Activated CD4-positive, alpha-beta T cell treated with anti-CD3 and anti-CD28 coated beads, Interleukin-2, amount 10 ng/mL, durations not matched to agents 7 days and 5 days (primary cell): ENCODE data around the gene MICU1. TPM values are rescaled to one million over a fixed set of nuclear protein-coding genes. Genes with fewer than 3 reads are reported as not detected.
"Not testable (repeated sequence)": the region's sequence is repeated elsewhere in the genome, so short reads cannot be mapped to it uniquely, and the experiment has no call there.

ENCODE experiments used
- CTCF ChIA-PET: fragments of 350-600 bp; sonication (Branson Sonifier 250); formaldehyde crosslinking; loops from one replicate; lab custom pipeline; 2021; ENCODE audit warnings: antibody characterized with exemption; lab: Charles Lee
- POLR2A ChIA-PET: fragments of 350-600 bp; sonication (Branson Sonifier 250); formaldehyde crosslinking; loops from one replicate; lab custom pipeline; 2021; ENCODE audit warnings: antibody characterized with exemption; lab: Charles Lee
- DNase-seq: peaks from one replicate; pipeline ENCODE4 v3.0.0-alpha.2; 2020
- H3K27ac Mint-ChIP-seq: one replicate; pipeline ENCODE4 v1.8.0; 2021; ENCODE audit warnings: mild to moderate bottlenecking, moderate library complexity, mixed read lengths
- H3K27me3 Mint-ChIP-seq: one replicate; pipeline ENCODE4 v1.8.0; 2021; ENCODE audit warnings: mixed read lengths
- H3K36me3 Mint-ChIP-seq: one replicate; pipeline ENCODE4 v1.8.0; 2021; ENCODE audit warnings: low read depth, mixed read lengths
- H3K4me1 Mint-ChIP-seq: one replicate; pipeline ENCODE4 v1.8.0; 2021; ENCODE audit warnings: mixed read lengths
- H3K4me3 Mint-ChIP-seq: one replicate; pipeline ENCODE4 v1.8.0; 2021; ENCODE audit warnings: mild to moderate bottlenecking, moderate library complexity, mixed read lengths
- H3K9me3 Mint-ChIP-seq: one replicate; pipeline ENCODE4 v1.8.0; 2021; ENCODE audit warnings: mixed read lengths
- total RNA-seq, 2 experiments: library from RNA; stranded (reverse); gene quantifications; one replicate each; pipeline ENCODE4 v1.2.3, GENCODE V29; 2021

The MICU1 gene
- 10 to 100 TPM; 27.3 to 28.7 TPM for total RNA-seq

DNA sequence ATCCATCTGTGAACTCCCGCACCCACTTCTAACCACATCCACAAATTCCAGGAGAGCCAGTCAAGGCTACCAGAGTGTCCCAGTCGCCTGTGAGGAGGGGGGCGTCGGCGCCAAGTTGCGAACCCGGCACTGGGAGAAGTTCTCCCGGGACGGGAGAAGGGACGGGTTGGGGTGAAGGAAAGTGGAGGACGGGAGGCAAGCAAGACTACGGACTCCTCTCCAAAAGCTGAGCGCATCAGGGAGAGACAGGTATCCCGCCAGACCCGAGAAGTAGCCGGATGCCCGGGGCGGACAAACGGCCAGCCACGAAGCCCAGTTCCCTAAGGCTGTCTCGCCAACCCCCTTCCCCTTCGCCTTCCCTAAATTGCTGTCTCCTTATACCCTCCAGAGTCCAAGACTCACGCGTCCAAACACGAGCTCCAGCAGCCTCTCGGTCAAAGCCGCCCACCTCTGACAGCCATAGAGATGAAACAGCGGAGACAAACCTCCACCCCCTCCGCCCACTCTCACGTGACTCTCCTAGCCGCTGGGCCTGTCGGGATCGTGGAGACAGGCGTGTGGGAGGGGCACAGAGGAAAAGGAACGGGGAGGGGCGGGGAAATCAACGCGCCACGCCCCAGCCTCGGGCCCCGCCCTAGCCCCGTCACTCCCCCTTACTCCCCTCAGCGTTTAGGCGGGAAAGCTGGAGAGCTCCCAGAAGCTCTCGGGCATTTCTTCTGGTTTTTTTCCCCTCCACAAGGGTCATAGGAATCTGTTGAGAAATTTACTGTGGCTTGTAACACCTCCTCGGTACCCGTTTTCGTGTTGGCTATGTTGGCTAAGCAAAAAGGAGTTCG, at the start of gene MICU1:
TSS of gene MICU1 (minus strand) at position 472 of the 836 bp plus-strand sequence. CDS start 59,286 bp downstream, outside the sequence.
- DNase-seq, result peak; percentile 97
- Mint-ChIP-seq H3K4me1 (peaks cover 19% of the 10 kb centered on the region), H3K9me3 (no peaks in the 10 kb centered on the region), H3K27ac (peak within 1 kb of the TSS; percentile 94), H3K27me3 (no peaks in the 10 kb centered on the region), H3K36me3 (peaks cover 1% of the 10 kb centered on the region), H3K4me3 (peak within 1 kb of the TSS; percentile 99)
- ChIA-PET POLR2A (interaction anchor here (0.5 kb wide), 1 partner anchor 434 kb away, joined by 5 read pairs; no protein-coding TSS in a partner anchor), CTCF (interaction anchor here (0.9 to 1.5 kb wide), 2 partner anchors 10 to 15 kb away, joined by 3 read pairs; no protein-coding TSS in a partner anchor)

DNA sequence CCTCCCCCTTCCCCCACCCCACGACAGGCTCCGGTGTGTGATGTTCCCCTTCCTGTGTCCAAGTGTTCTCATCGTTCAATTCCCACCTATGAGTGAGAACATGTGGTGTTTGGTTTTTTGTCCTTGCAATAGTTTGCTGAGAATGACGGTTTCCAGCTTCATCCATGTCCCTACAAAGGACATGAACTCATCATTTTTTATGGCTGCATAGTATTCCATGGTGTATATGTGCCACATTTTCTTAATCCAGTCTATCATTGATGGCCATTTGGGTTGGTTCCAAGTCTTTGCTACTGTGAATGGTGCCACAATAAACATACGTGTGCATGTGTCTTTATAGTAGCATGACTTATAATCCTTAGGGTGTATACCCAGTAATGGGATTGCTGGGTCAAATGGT, 48.3 kb upstream of the MICU1 start:
- CTCF ChIA-PET, result interaction anchor here (1.2 kb wide), 1 partner anchor 14 kb away, joined by 3 read pairs; no protein-coding TSS in a partner anchor
- POLR2A ChIA-PET, H3K36me3 Mint-ChIP-seq, DNase-seq, H3K4me3 Mint-ChIP-seq, H3K9me3 Mint-ChIP-seq, H3K27ac Mint-ChIP-seq, H3K27me3 Mint-ChIP-seq, H3K4me1 Mint-ChIP-seq: not testable (repeated sequence)

GRCh38 chr10:72673280-72673679, 47.4 kb upstream of the MICU1 start:
- no peak for DNase-seq
- Mint-ChIP-seq H3K4me3 (no peak overlapping the region), H3K27ac (no peak overlapping the region), H3K4me1 (peaks cover 8% of the 10 kb centered on the region), H3K9me3 (peaks cover 2% of the 10 kb centered on the region), H3K36me3 (no peaks in the 10 kb centered on the region), H3K27me3 (peaks cover 10% of the 10 kb centered on the region)
- CTCF ChIA-PET, result interaction anchor here (1.2 to 1.6 kb wide), 2 partner anchors 8 to 13 kb away, joined by 3 to 9 read pairs; no protein-coding TSS in a partner anchor
- POLR2A ChIA-PET, result no interaction called here

GRCh38 chr10:72667207-72667864, 41.5 kb upstream of the MICU1 start:
- ChIA-PET CTCF (no interaction called here), POLR2A (no interaction called here)
- no peaks in the 10 kb centered on the region for H3K9me3 Mint-ChIP-seq
- H3K36me3 Mint-ChIP-seq, result no peaks in the 10 kb centered on the region
- no peaks in the 10 kb centered on the region for H3K4me1 Mint-ChIP-seq
- H3K27me3 Mint-ChIP-seq, result peaks cover 15% of the 10 kb centered on the region
- no peak for DNase-seq
- no peak overlapping the region for H3K27ac Mint-ChIP-seq
- no peak overlapping the region for H3K4me3 Mint-ChIP-seq

DNA sequence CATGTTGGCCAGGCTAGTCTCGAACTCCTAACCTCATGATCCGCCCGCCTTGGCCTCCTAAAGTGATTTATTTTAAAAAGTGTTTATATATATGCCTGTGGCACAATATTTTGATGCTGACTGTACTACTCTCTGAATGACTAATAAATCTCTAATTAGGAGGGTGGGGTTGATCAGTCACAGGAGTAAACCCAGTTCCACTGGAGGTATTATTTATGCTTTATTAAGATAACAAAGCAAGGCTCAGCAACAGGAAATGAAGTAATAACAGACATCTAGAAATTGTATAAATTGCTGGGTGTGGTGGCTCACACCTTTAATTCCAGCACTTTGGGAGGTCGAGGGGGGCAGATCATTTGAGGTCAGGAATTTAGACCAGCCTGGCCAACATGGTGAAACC, 40.0 kb upstream of the MICU1 start:
- Mint-ChIP-seq H3K4me1 (no peaks in the 10 kb centered on the region), H3K36me3 (no peaks in the 10 kb centered on the region), H3K27ac (no peak overlapping the region), H3K9me3 (no peaks in the 10 kb centered on the region), H3K27me3 (peaks cover 9% of the 10 kb centered on the region), H3K4me3 (no peak overlapping the region)
- no peak for DNase-seq
- ChIA-PET CTCF (interaction anchor here (0.6 to 1.0 kb wide), 2 partner anchors 12 to 1928 kb away, joined by 3 to 4 read pairs; no protein-coding TSS in a partner anchor), POLR2A (no interaction called here)

DNA sequence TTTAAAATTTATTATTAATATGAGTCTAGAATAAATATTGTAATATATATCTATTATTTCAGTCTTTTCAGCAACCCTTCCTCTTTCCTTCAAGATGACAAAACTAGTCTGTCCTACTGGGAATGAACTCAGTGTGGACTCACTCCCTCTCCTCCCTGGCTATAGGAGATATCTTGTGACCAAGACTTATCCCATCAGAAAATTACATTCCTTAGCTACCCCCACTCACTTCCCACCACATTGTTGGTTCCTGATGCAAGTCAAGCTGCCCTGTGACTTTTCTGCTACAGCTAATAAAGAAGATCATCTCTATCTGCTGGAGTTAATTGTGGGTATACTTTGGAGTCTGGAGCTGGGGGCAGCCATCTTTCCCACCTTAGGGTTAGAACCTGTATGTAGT, 38.1 kb upstream of the MICU1 start:
- Mint-ChIP-seq H3K27me3 (peaks cover 9% of the 10 kb centered on the region), H3K4me3 (no peak overlapping the region), H3K36me3 (no peaks in the 10 kb centered on the region), H3K9me3 (no peaks in the 10 kb centered on the region), H3K27ac (no peak overlapping the region), H3K4me1 (no peaks in the 10 kb centered on the region)
- POLR2A ChIA-PET, result no interaction called here
- DNase-seq, result no peak
- CTCF ChIA-PET, result interaction anchor here (0.7 to 1.2 kb wide), 2 partner anchors 10 to 12 kb away, joined by 3 to 5 read pairs; no protein-coding TSS in a partner anchor

GRCh38 chr10:72661431-72661830, 35.6 kb upstream of the MICU1 start:
- no peak overlapping the region for H3K4me3 Mint-ChIP-seq
- peaks cover 4% of the 10 kb centered on the region for H3K27me3 Mint-ChIP-seq
- no peaks in the 10 kb centered on the region for H3K9me3 Mint-ChIP-seq
- ChIA-PET POLR2A (no interaction called here), CTCF (no interaction called here)
- no peaks in the 10 kb centered on the region for H3K4me1 Mint-ChIP-seq
- DNase-seq, result no peak
- H3K27ac Mint-ChIP-seq, result no peak overlapping the region
- no peaks in the 10 kb centered on the region for H3K36me3 Mint-ChIP-seq

DNA sequence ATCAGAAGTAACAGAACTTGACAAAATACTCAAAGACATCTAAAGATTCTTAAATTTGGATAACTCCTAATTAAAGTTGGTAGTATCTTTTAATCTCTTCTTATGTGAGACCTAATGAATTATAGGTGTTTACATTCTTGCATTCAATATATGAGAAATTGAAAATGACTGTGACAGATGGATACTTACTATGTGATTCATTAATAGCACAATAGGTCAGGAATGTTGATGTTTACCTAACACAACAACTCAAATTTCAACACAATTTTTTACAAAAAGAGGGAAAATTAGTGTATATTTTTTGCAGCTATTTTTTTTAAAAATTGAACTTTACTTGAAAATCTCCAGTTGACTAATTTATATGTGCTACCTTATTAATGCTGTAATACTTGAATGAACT, 34.3 kb upstream of the MICU1 start:
- Mint-ChIP-seq H3K4me1 (no peaks in the 10 kb centered on the region), H3K27ac (no peak overlapping the region), H3K27me3 (peaks cover 4% of the 10 kb centered on the region), H3K9me3 (no peaks in the 10 kb centered on the region), H3K36me3 (no peaks in the 10 kb centered on the region), H3K4me3 (no peak overlapping the region)
- CTCF ChIA-PET, result interaction anchor here (0.8 kb wide), 1 partner anchor 13 kb away, joined by 3 read pairs; no protein-coding TSS in a partner anchor
- DNase-seq, result no peak
- POLR2A ChIA-PET, result no interaction called here

DNA sequence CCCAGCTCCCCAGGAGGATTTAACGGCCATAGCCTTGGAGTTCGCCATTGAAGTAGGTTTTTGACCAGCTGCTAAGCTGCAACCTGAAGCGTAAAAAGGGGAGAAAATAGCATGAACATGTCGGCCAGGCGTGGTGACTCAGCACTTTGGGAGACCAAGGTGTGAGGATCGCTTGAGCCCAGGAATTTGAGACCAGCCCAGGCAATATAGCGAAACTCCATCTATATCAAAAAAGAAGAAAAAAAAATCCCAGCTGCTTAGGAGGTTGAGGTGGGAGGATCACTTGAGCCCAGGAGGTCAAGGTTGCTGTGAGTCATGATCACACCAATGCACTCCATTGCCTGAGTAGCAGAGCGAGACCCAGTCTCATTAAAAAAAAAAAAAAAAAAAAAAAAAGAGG, 33.8 kb upstream of the MICU1 start:
- H3K4me3 Mint-ChIP-seq, result no peak overlapping the region
- POLR2A ChIA-PET, result interaction anchor here (0.7 kb wide), 1 partner anchor 57 kb away, joined by 3 read pairs; no protein-coding TSS in a partner anchor
- H3K9me3 Mint-ChIP-seq, result no peaks in the 10 kb centered on the region
- no peaks in the 10 kb centered on the region for H3K36me3 Mint-ChIP-seq
- CTCF ChIA-PET, result interaction anchor here (0.6 to 0.8 kb wide), 4 partner anchors 14 to 988 kb away, joined by 3 to 4 read pairs (median 3); no protein-coding TSS in a partner anchor
- H3K4me1 Mint-ChIP-seq, result no peaks in the 10 kb centered on the region
- H3K27ac Mint-ChIP-seq, result no peak overlapping the region
- H3K27me3 Mint-ChIP-seq, result peaks cover 4% of the 10 kb centered on the region
- no peak for DNase-seq

GRCh38 chr10:72658696-72659400, 33.0 kb upstream of the MICU1 start:
- no peaks in the 10 kb centered on the region for H3K4me1 Mint-ChIP-seq
- no peaks in the 10 kb centered on the region for H3K27me3 Mint-ChIP-seq
- no peak overlapping the region for H3K27ac Mint-ChIP-seq
- H3K36me3 Mint-ChIP-seq, result no peaks in the 10 kb centered on the region
- no peak for DNase-seq
- H3K4me3 Mint-ChIP-seq, result no peak overlapping the region
- H3K9me3 Mint-ChIP-seq, result no peaks in the 10 kb centered on the region
- ChIA-PET POLR2A (interaction anchor here (0.7 kb wide), 1 partner anchor 56 kb away, joined by 3 read pairs; no protein-coding TSS in a partner anchor), CTCF (interaction anchor here (0.6 to 1.1 kb wide), 2 partner anchors 27 to 63 kb away, joined by 3 read pairs; no protein-coding TSS in a partner anchor)

DNA sequence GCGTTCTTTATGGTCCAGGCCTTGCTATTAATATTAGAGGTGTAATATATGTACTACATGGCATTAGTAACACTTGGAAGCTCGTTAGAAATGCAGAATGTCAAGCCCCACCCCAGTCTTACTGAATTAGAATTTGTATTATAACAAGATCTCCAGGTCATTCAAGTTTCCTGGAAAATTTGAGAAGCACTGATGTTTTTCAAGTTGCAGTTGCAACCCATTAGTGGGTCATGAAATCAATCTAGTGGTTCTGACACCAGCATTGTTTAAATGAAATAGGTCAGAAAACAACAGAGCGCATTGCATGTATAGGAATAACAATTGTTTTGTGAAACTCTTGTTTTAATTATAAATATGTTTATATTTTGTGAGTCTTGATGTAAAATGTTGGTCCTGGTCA, 28.8 kb upstream of the MICU1 start:
- H3K27me3 Mint-ChIP-seq, result no peaks in the 10 kb centered on the region
- POLR2A ChIA-PET, result no interaction called here
- no peak overlapping the region for H3K4me3 Mint-ChIP-seq
- H3K27ac Mint-ChIP-seq, result no peak overlapping the region
- no peaks in the 10 kb centered on the region for H3K9me3 Mint-ChIP-seq
- no peaks in the 10 kb centered on the region for H3K4me1 Mint-ChIP-seq
- no peak for DNase-seq
- H3K36me3 Mint-ChIP-seq, result no peaks in the 10 kb centered on the region
- CTCF ChIA-PET, result interaction anchor here (1.7 kb wide), 1 partner anchor 9 kb away, joined by 3 read pairs; no protein-coding TSS in a partner anchor
